WTC11 (cell line): ENCODE data around the gene EHF. TPM values are rescaled to one million over a fixed set of nuclear protein-coding genes. Genes with fewer than 3 reads are reported as not detected.

Experiments used
- ATAC-seq: fragments of 200-7000 bp; cut with Tn5 transposase; 2 replicates; pipeline ENCODE4 v1.10.0; 2021; ENCODE audit warnings: mild to moderate bottlenecking, moderate library complexity
- CTCF ChIA-PET: fragments of 300-600 bp; sonication (Branson Sonifier 250); formaldehyde crosslinking; loops from one replicate; lab custom pipeline; 2021; ENCODE audit warnings: antibody characterized with exemption; lab: Charles Lee
- POLR2A ChIA-PET: fragments of 350-600 bp; sonication (Branson Sonifier 250); formaldehyde crosslinking; loops from one replicate; lab custom pipeline; 2021; ENCODE audit warnings: antibody characterized with exemption; lab: Charles Lee
- DNase-seq: peaks from one replicate; pipeline ENCODE4 v3.0.0; 2021; ENCODE audit warnings: low spot score
- H3K27ac Mint-ChIP-seq: 2 replicates; pipeline ENCODE4 v1.8.0; 2021; ENCODE audit warnings: mixed read lengths
- H3K27me3 Mint-ChIP-seq: 2 replicates; pipeline ENCODE4 v1.8.0; 2021; ENCODE audit warnings: low read depth, mild to moderate bottlenecking, moderate library complexity, mixed read lengths
- H3K36me3 Mint-ChIP-seq: 2 replicates; pipeline ENCODE4 v1.8.0; 2021; ENCODE audit warnings: mixed read lengths
- H3K4me1 Mint-ChIP-seq: 2 replicates; pipeline ENCODE4 v1.8.0; 2022; ENCODE audit warnings: mixed read lengths
- H3K4me3 Mint-ChIP-seq: 2 replicates; pipeline ENCODE4 v1.8.0; 2021; ENCODE audit warnings: mild to moderate bottlenecking, moderate library complexity, mixed read lengths
- H3K9me3 Mint-ChIP-seq: 2 replicates; pipeline ENCODE4 v1.8.0; 2021; ENCODE audit warnings: mixed read lengths
- CBFB ChIP-seq: sonication (generic); formaldehyde crosslinking; IDR thresholded peaks from 2 replicates; pipeline ENCODE4 v1.8.1; 2022; ENCODE audit warnings: mild to moderate bottlenecking, low read depth, missing genetic modification reagents
- CREM ChIP-seq: sonication (generic); formaldehyde crosslinking; IDR thresholded peaks from 2 replicates; pipeline ENCODE4 v1.8.1; 2022; ENCODE audit warnings: mild to moderate bottlenecking, missing genetic modification reagents, moderate library complexity
- FOXK1 ChIP-seq: sonication (generic); formaldehyde crosslinking; IDR thresholded peaks from 2 replicates; pipeline ENCODE4 v1.8.0; 2022; ENCODE audit warnings: mild to moderate bottlenecking, moderate library complexity, missing genetic modification reagents
- GABPB1 ChIP-seq: sonication (generic); formaldehyde crosslinking; IDR thresholded peaks from 2 replicates; pipeline ENCODE4 v1.8.1; 2023; ENCODE audit warnings: mild to moderate bottlenecking, missing genetic modification reagents
- GRHL2 ChIP-seq: fragments of 250-450 bp; sonication (Bioruptor Pico); IDR thresholded peaks from 2 replicates; pipeline ENCODE4 v1.8.0; 2022; ENCODE audit warnings: mild to moderate bottlenecking, moderate library complexity; ENCODE audit not compliant: insufficient replicate concordance, severe bottlenecking
- MYBL2 ChIP-seq: sonication (generic); formaldehyde crosslinking; IDR thresholded peaks from 2 replicates; pipeline ENCODE4 v1.8.1; 2023; ENCODE audit warnings: mild to moderate bottlenecking, moderate library complexity, missing genetic modification reagents
- NFYB ChIP-seq: sonication (generic); formaldehyde crosslinking; conservative IDR thresholded peaks from 2 replicates; pipeline ENCODE4 v1.8.0; 2022; ENCODE audit warnings: low read depth, missing genetic modification reagents
- SMAD3 ChIP-seq: sonication (generic); formaldehyde crosslinking; IDR thresholded peaks from 2 replicates; pipeline ENCODE4 v1.8.0; 2022; ENCODE audit warnings: missing genetic modification reagents, mild to moderate bottlenecking, borderline replicate concordance
- SMAD4 ChIP-seq: sonication (generic); formaldehyde crosslinking; IDR thresholded peaks from 2 replicates; pipeline ENCODE4 v1.8.0; 2022; ENCODE audit warnings: mild to moderate bottlenecking, missing genetic modification reagents
- TCF7 ChIP-seq: sonication (generic); formaldehyde crosslinking; IDR thresholded peaks from 2 replicates; pipeline ENCODE4 v1.8.0; 2022; ENCODE audit warnings: mild to moderate bottlenecking, low read depth, missing genetic modification reagents, moderate library complexity
- ZBTB21 ChIP-seq: sonication (generic); formaldehyde crosslinking; IDR thresholded peaks from 2 replicates; pipeline ENCODE4 v1.8.1; 2023; ENCODE audit warnings: mild to moderate bottlenecking, missing genetic modification reagents, borderline replicate concordance
- ZNF121 ChIP-seq: sonication (generic); formaldehyde crosslinking; IDR thresholded peaks from 2 replicates; pipeline ENCODE4 v1.8.0; 2023; ENCODE audit warnings: missing genetic modification reagents
- ZNF138 ChIP-seq: sonication (generic); formaldehyde crosslinking; conservative IDR thresholded peaks from 2 replicates; pipeline ENCODE4 v1.8.1; 2022; ENCODE audit warnings: mild to moderate bottlenecking, moderate library complexity, missing genetic modification reagents
- ZNF263 ChIP-seq: sonication (generic); formaldehyde crosslinking; IDR thresholded peaks from 2 replicates; pipeline ENCODE4 v1.8.1; 2022; ENCODE audit warnings: low read depth, mild to moderate bottlenecking, moderate library complexity, missing genetic modification reagents
- ZNF317 ChIP-seq: sonication (generic); formaldehyde crosslinking; IDR thresholded peaks from 2 replicates; pipeline ENCODE4 v1.8.1; 2023; ENCODE audit warnings: low read depth, mild to moderate bottlenecking, moderate library complexity, missing genetic modification reagents, borderline replicate concordance
- ZNF396 ChIP-seq: fragments of 250-450 bp; sonication (Bioruptor Pico); IDR thresholded peaks from 2 replicates; pipeline ENCODE4 v1.8.0; 2021; ENCODE audit warnings: mild to moderate bottlenecking, moderate library complexity, borderline replicate concordance
- total RNA-seq: library from RNA; stranded (reverse); gene quantifications from 3 replicates; pipeline ENCODE4 v1.2.3, GENCODE V29; 2021
- TF ChIP-seq, protein P1 (sequence below): sonication (generic); formaldehyde crosslinking; IDR thresholded peaks from 2 replicates; pipeline ENCODE4 v1.8.1; 2023; ENCODE audit warnings: mild to moderate bottlenecking, missing genetic modification reagents, borderline replicate concordance
- TF ChIP-seq, protein P2 (sequence below): sonication (generic); formaldehyde crosslinking; IDR thresholded peaks from 2 replicates; pipeline ENCODE4 v1.8.1; 2022; ENCODE audit warnings: low read depth, missing genetic modification reagents, borderline replicate concordance
- TF ChIP-seq, protein P3 (sequence below): fragments of 250-450 bp; sonication (Bioruptor Pico); IDR thresholded peaks from 2 replicates; pipeline ENCODE4 v1.9.0; 2021; ENCODE audit warnings: moderate library complexity, mild to moderate bottlenecking, inconsistent platforms, borderline replicate concordance
- TF ChIP-seq, protein P4 (sequence below): fragments of 250-450 bp; sonication (Bioruptor Pico); IDR thresholded peaks from 2 replicates; pipeline ENCODE4 v1.8.0; 2021; ENCODE audit warnings: mild to moderate bottlenecking

Gene EHF
- total RNA-seq, 1 experiment from 2014 or later, result 0.46 TPM

DNA sequence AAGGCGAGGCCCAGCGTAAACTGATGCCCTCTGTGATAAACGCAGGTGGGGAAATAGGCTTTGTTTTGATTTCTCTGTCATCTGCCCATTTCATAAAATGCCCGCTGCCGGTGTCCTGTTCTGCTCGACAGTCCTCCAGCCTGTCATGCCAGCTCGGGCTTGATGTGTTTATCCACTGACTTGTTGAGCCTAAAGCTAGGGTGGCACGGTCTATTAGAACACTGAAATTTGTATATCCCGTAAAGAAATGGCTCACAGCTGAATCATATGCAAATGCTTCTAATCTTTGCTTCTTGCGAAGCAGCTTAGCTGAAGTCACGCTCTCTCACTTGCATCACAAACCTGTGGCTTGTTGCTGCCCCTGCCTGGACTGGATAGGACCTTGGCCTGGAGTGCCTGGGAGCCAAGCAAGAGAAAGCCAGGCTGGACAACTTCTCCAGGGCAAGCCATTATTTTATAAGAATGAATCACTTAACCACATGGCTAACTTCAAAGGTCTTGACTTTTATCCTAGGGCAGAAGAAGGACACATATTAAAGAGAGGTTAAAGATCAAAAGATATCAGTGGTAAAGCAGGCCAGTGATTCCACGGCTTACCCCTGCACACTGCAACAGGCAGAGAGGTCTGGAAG is 33.1 kb downstream of the EHF start:
- 0 out of 2 replicates have a peak overlapping the region, but pooled peaks have one; percentile 5 for H3K27ac Mint-ChIP-seq
- no peak overlapping the region for H3K4me3 Mint-ChIP-seq
- H3K36me3 Mint-ChIP-seq, result 0 out of 2 replicates have a peak, but pooled peaks cover 3% of the 10 kb centered on the region
- H3K4me1 Mint-ChIP-seq, result peaks cover 57% of the 10 kb centered on the region
- peaks cover 6% of the 10 kb centered on the region for H3K27me3 Mint-ChIP-seq
- CTCF ChIA-PET, result interaction anchor here (1.3 to 1.5 kb wide), 3 partner anchors 8 to 14 kb away, joined by 3 to 5 read pairs (median 3); no protein-coding TSS in a partner anchor
- H3K9me3 Mint-ChIP-seq, result peaks cover 5% of the 10 kb centered on the region
- TF ChIP-seq NFYB (no peak), MYBL2 (no peak), ZNF317 (no peak), GABPB1 (CRISPR knock-in tag) (peak; percentile 80)
- no peak; the same call in 1 of the 2 replicates for ATAC-seq
- no peak for DNase-seq
- POLR2A ChIA-PET, result no interaction called here

DNA sequence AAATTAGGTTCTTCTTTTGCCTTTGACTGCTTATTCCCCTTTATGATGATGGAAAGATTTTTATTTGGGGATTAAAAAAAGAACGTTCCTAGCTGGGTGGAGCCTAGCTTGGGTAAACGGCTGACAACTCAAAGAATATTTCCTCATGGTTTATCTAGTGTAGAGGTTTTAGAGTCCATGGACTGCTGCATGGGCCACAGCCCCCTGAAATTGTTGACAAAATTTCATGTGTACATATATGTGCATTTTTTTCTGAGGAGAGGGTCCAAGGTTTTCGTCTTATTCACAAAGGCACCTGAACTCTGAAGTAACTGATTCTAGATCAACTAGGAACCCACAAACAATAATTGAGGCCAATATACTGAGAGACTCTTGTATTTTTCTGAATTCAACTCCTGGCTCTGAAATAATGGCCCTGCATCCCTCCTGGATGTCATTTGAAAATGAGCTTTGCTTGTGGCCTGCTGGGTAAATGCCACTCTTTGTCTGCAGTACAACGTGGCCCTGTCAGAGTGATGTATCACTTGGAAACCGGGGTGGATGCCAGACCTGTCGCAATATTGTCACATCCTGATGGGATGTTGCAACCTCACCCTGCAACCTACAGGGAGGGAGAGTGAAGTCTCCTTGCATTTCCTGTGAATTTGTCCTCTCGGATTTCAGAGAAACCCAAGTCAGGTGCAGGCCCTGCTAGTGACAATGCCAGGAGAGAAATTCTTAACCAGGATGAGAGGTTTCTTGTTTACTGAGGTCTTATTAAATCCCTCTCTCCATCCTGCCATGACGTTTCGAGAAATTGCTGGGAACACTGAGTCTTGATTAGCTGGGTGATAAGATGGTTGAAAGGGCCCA is 33.8 kb downstream of the EHF start:
- TF ChIP-seq ZNF396 (no peak), CREM (no peak), CBFB (CRISPR knock-in tag) (no peak), SMAD4 (no peak), GABPB1 (CRISPR knock-in tag) (peak; percentile 98), GRHL2 (CRISPR knock-in tag) (no peak), ZNF138 (CRISPR knock-in tag) (no peak)
- TF ChIP-seq, protein P1, sequence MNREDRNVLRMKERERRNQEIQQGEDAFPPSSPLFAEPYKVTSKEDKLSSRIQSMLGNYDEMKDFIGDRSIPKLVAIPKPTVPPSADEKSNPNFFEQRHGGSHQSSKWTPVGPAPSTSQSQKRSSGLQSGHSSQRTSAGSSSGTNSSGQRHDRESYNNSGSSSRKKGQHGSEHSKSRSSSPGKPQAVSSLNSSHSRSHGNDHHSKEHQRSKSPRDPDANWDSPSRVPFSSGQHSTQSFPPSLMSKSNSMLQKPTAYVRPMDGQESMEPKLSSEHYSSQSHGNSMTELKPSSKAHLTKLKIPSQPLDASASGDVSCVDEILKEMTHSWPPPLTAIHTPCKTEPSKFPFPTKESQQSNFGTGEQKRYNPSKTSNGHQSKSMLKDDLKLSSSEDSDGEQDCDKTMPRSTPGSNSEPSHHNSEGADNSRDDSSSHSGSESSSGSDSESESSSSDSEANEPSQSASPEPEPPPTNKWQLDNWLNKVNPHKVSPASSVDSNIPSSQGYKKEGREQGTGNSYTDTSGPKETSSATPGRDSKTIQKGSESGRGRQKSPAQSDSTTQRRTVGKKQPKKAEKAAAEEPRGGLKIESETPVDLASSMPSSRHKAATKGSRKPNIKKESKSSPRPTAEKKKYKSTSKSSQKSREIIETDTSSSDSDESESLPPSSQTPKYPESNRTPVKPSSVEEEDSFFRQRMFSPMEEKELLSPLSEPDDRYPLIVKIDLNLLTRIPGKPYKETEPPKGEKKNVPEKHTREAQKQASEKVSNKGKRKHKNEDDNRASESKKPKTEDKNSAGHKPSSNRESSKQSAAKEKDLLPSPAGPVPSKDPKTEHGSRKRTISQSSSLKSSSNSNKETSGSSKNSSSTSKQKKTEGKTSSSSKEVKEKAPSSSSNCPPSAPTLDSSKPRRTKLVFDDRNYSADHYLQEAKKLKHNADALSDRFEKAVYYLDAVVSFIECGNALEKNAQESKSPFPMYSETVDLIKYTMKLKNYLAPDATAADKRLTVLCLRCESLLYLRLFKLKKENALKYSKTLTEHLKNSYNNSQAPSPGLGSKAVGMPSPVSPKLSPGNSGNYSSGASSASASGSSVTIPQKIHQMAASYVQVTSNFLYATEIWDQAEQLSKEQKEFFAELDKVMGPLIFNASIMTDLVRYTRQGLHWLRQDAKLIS (CRISPR knock-in tag), result no peak
- Mint-ChIP-seq H3K4me1 (peaks cover 57% of the 10 kb centered on the region), H3K9me3 (peaks cover 5% of the 10 kb centered on the region), H3K4me3 (no peak overlapping the region), H3K36me3 (0 out of 2 replicates have a peak, but pooled peaks cover 3% of the 10 kb centered on the region), H3K27me3 (peaks cover 4% of the 10 kb centered on the region), H3K27ac (peak overlapping the region; percentile 52)
- peak; percentile 12 for DNase-seq
- CTCF ChIA-PET, result interaction anchor here (1.3 to 1.5 kb wide), 2 partner anchors 9 to 15 kb away, joined by 3 read pairs; no protein-coding TSS in a partner anchor
- POLR2A ChIA-PET, result no interaction called here
- ATAC-seq, result peak; percentile 67

DNA sequence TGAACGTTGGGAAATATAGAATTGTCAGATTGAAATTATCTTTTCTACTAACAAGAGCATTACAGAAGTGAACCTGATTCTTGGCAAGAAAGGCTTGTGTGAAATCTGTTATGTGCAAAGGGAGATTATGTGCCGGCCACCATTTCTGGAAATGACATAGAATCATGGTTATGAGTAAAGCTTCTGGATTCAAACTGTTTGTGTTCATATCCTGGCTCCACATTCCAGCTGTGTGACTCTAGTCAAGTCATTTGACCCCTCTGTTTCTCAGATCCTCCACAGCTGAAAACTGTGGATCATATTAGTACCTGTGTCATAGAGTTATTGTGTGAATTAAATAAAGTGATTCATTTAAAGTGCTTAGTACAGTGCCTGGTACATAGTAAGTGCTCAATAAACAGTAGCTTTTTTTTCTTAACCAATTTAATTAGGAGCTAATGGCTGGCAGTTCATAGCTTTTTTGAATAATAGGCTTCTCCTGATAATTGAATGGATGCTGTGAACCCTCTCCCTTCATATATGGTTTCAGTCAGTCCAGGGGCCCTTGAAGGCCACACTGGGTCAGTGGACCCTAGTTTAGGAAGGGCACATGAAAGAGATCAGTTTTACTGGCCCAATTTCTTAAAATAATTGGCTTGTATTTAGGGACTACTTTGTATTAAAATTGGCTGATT is 34.6 kb downstream of the EHF start:
- POLR2A ChIA-PET, result no interaction called here
- Mint-ChIP-seq H3K27ac (peak overlapping the region; percentile 52), H3K4me1 (peaks cover 60% of the 10 kb centered on the region), H3K27me3 (peaks cover 2% of the 10 kb centered on the region), H3K36me3 (0 out of 2 replicates have a peak, but pooled peaks cover 3% of the 10 kb centered on the region), H3K4me3 (no peak overlapping the region), H3K9me3 (peaks cover 5% of the 10 kb centered on the region)
- CTCF ChIA-PET, result interaction anchor here (1.3 to 1.5 kb wide), 2 partner anchors 9 to 16 kb away, joined by 3 read pairs; no protein-coding TSS in a partner anchor
- ATAC-seq, result no peak
- no peak for DNase-seq
- TF ChIP-seq, protein P2, sequence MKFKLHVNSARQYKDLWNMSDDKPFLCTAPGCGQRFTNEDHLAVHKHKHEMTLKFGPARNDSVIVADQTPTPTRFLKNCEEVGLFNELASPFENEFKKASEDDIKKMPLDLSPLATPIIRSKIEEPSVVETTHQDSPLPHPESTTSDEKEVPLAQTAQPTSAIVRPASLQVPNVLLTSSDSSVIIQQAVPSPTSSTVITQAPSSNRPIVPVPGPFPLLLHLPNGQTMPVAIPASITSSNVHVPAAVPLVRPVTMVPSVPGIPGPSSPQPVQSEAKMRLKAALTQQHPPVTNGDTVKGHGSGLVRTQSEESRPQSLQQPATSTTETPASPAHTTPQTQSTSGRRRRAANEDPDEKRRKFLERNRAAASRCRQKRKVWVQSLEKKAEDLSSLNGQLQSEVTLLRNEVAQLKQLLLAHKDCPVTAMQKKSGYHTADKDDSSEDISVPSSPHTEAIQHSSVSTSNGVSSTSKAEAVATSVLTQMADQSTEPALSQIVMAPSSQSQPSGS (CRISPR knock-in tag), result no peak
- no peak for TF ChIP-seq ZNF263 (CRISPR knock-in tag)
- TF ChIP-seq CREM, result no peak
- TF ChIP-seq, protein P3, sequence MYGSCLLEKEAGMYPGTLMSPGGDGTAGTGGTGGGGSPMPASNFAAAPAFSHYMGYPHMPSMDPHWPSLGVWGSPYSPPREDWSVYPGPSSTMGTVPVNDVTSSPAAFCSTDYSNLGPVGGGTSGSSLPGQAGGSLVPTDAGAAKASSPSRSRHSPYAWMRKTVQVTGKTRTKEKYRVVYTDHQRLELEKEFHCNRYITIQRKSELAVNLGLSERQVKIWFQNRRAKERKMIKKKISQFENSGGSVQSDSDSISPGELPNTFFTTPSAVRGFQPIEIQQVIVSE, result no peak
- TF ChIP-seq TCF7 (CRISPR knock-in tag), result no peak
- no peak for TF ChIP-seq ZBTB21 (CRISPR knock-in tag)
- no peak for TF ChIP-seq ZNF121
- no peak for TF ChIP-seq FOXK1 (CRISPR knock-in tag)
- TF ChIP-seq SMAD3, result no peak
- TF ChIP-seq, protein P4, sequence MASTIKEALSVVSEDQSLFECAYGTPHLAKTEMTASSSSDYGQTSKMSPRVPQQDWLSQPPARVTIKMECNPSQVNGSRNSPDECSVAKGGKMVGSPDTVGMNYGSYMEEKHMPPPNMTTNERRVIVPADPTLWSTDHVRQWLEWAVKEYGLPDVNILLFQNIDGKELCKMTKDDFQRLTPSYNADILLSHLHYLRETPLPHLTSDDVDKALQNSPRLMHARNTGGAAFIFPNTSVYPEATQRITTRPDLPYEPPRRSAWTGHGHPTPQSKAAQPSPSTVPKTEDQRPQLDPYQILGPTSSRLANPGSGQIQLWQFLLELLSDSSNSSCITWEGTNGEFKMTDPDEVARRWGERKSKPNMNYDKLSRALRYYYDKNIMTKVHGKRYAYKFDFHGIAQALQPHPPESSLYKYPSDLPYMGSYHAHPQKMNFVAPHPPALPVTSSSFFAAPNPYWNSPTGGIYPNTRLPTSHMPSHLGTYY (CRISPR knock-in tag), result no peak
